GM18861 (cell line): ENCODE results near the gene SH2D5.
"Not testable (repeated sequence)": the region's sequence is repeated elsewhere in the genome, so short reads cannot be mapped to it uniquely, and the experiment has no call there.

Experiments
- ATAC-seq: cut with Tn5 transposase; IDR thresholded peaks from one replicate; pipeline ENCODE4 v1.9.1; 2021; ENCODE audit not compliant: unreplicated experiment

The SH2D5 gene

DNA sequence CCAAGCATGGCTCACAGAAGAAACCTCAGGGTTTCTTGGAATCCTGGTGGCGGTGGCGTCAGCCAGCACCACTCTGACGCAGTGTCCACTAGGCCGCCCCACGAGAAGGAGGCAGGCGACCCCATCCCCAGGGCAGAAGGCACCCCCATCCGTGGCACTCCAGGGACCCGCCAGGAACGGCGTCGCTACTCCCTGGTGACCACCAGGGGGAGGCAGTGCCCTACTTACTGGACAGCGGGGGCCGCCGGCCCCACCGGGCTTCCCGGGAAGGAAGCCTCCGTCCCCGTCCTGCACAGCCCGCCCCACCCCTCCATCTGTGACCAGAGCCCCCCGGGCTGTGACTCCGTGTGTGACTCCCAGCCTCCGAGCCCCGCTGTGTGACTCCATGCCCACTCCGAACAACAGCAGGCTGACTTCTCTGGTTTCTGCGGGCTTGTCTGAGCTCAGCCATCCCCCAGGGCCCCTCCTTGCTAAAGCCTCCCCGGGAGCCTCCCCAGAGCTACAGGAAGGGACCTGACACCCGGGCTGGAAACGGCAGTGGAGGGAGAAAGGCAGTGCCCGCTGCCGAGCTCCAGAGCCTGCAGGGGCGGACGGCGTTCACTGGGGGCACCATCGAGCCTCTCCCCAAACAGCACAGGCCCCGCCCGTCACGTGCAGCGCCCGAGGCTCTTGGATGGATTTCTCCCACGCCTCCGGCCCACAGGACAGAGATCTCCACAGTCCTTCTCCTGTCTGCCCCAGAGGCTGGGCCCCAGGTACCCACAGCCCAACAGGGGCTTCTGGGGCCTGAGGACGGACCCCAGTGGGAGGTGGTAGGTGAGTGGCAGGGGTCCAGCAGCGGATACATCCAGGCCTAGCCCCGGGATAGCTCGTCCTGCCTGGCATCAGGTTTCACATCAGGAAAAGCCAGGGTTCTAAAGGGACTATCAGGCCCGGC, 35.8 kb downstream of the SH2D5 start:
- no peak for ATAC-seq

DNA sequence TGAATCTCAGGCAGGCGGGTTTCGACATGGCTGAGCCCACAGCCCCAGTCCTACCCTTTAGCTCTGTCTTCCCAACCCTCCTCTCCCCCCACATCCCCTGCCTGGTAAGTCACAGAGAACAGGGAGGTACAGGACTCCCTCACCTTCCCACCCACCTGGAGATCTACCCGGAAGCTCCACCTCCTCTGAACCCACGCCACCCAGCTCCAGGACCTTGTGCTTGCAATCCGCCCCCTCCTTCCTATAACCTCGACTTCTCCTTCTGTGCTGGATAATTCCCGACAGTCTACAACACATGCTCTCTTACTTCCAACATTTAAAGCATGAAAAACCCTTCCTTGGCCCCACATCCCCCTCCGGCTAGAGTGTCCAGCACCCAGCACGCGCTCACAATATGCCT, 37.0 kb downstream of the SH2D5 start:
- no peak for ATAC-seq

DNA sequence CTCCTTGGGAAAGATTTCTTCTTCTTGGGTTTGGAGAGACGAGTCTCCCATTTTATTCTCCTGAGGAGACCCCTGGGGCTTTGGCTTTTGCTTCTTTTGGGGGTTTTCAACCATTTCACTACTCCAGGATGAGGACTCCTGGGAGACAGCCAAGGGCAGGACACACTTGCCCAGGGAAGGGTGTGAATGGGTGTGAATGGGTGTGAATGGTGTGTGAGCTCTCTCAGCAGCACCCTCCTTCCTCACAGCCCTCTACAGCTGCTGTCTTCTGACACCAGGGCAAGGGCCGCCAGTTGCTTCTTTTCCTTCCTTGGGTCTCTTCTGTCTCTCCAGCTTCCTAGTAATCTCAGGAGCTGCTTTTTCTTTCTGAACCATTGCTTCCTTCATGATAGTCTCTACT, 38.9 kb downstream of the SH2D5 start:
- ATAC-seq, result no peak

DNA sequence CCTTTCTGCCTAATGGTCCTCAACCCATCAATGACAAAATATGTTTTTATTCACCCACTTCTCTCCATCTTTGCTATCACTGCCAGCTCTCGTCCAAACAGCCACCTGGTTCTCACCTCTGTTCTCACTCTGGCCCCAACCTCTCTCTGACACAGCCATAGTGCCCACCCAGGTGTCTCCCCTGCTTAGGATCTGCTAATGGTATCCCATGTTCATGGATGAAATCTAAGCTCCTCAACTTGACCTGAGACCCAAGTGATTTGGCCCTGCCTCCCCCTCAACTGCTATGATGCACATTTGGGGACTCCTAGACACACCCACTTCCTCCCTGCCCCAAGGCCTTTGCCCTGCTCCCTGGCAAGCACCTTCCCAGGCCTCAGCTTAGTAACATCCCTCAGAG, 40.6 kb downstream of the SH2D5 start:
- no peak for ATAC-seq

DNA sequence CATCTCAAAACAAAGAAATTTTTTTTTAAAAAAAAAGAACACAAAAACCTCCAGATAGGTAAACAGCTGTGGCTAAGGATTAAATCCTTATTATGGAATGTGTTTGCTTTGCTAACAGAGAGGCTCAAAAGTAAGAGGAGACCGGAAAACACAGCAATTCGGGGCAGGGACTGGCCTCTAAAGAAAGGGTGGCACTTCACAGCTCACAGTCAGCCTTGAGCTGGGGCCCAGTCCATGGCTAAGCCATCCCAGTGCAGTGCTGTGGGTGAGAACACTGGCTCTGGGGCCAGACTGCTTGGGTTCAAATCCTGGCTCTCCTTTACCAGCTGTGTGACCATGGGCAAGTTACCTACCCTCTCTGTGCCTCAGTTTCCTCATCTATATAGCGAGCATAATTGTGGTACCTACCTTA, 42.9 kb downstream of the SH2D5 start:
- ATAC-seq, result no peak

DNA sequence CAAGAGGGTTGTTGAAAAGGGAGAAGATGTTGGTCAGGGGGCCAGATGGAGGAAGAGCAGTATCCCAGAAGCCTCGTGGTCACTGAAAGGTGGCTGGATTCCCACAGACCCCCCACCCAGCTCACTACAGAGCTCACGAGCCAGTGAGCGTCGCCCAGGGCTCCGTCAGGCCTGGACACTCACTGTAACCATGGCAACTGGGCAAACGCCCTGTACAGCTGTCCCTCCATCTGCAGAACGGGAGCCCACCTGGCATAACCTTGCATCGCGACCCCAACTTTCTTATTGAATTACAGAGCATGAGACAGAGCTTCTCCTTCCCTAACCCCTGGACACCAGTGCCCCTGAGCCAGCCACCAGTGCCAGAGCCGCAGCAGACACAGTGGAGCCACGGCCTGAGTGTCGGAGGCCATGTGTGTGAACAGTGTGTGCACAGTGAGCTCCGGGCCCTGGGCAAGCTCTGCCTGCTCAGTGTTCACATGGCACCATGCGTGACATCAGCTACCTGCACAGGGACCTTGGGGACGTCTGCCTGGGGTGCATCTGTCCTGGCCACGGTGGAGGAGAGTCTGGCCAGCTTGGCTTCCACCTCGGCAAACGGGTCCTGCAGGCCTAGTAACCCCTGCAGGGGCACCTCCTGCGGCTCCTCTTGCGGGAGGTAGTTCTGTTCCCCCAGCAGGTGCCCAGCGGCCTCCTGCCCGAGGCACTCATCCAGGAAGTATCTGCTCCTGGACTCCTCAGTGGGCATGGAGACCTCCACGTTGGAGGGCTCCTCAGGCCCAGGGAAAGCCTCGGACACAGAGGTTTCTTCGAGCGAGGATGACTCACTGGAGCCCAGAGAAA, 45.4 kb downstream of the SH2D5 start:
- ATAC-seq, result no peak

DNA sequence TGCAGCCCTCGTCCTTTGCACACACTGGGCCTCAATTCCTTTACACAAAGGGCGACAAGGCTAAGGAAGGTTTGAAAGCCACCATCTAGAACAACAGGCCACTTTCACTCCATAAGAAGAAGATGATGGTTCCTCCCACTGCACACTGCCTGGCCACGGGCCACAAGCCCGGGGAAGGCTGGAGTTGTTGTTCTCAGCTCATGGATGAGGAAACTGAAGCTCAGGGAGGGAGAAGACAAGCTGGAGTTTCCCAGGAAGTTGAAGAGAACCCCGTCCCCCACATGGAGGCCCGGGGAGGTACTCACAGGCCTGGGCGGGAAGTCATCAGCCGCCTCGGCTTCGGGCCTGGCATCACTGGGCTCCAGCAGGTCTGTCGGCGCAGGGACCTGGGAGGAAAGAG, 46.8 kb downstream of the SH2D5 start:
- no peak for ATAC-seq

DNA sequence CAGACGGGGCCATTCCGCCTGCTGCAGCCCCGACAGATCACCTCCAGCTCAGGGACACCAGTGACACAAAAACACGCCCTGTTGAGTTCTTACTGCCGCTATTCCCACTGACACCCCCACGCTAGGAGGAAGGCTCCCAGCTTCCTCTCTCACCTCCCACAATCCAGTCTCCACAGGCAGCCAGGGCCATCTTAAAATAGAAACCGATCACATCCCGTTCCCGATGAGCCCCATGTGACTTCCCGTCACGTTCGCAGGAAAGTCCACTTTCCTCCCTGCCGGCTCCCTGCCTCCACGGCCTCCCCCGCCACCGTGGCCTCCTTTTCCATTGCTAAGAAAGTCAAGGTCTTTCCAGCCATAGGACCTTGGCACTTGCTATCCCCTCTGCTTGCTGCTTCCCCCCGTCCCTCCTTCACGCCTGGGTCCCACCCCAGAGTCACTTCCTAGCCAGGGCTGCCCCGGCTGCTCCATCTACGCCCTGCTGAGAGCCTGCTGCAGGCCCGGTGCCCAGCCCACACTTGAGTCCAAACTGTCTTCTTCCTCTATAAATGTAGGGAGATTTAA, 47.3 kb downstream of the SH2D5 start:
- no peak for ATAC-seq

DNA sequence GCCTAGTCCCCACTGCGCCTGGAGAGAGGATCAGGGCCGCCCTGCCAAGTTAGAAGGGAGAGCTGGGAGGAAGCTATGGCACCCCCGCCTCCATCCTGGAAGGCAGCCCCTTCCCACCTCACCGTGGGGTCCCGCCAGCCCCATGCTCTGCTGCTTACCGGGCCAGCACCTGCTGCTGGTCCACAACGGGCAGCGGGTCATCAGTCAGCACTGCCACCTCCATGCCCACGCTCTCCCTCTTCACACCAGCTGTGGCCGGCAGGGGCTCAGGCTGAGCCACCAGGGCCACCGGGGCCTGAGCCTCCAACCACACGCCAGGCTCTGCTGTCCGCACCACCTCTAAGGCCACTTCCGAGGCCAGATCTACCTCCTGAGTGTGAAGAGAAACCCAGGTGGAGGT, 47.9 kb downstream of the SH2D5 start:
- no peak for ATAC-seq

DNA sequence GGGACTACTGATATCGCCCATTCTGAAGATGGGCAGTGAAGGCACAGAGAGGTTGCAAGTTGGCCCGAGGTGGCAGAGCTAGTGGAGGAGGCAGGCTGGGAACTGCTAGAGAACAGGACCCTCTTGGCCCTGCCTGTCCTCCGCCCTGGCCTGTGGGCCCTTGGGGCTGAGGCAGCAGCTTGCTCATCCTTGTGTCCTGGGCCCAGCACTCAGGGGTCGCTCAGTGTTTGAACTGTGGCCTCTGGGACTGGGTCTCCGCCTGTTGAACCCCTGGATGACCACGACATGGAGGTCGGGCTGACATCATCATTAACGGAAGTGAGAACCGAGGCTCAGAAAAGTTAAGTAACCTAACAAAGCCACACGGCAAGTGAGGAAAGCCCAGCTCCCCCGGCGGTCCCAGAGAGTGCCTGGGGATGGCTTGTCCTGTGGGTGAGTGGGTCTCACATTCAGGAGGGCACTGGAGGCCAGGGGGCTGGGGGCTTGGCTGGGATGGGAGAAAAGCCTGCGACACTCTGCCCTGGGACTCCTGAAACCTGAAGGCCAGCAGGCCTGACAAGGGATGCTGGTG, 48.4 kb downstream of the SH2D5 start:
- ATAC-seq, result no peak

DNA sequence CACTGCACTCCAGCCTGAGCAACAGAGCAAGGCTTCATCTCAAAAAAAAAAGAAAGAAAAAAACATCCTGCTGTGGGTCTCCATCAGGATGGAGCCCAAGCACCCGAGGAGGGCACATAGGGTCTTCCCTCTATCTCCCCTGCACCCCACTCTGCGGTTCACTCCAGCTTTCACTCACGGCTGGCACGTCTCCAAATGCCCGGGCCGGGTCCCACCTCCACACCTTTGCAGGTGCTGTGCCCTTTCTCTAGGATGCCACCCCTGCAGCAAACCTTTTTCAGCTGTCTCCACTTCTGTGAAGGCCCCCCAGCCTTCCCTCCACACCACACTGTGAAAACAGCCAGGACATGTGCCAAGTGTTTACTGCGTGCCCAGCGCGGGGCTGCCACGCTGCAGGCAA, 48.9 kb downstream of the SH2D5 start:
- no peak for ATAC-seq

DNA sequence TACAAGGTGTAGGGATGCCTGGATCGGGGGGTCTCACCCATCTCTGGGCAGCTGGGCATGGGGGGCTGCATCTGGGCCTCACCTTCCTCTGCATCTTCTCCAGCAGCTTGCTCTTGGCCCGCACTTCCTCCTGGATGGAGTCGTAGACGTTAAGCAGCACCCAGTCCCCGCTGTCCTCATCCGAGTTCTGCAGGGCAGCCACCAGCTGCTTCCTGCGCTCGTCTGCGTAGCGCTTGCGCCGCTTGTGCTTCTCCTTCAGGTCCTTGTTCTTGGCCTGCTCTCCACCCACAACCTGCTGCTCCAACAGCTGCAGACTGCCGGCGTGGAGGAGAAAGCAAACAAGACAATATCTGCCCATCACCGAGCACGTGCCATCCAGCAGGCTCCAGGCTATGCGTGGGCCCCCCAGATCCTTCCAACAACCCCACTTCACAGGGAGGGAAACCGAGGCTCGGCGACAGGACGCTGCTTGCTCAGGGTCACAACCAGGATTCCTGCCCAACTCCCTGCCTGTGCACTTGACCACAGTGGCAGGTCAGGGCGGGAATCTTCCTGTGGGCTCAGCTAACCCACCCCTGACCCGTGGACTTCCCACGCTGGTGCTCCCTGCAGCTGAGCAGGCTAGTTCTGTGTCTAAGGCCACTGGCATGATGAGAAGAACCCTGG, 49.8 kb downstream of the SH2D5 start:
- no peak for ATAC-seq

DNA sequence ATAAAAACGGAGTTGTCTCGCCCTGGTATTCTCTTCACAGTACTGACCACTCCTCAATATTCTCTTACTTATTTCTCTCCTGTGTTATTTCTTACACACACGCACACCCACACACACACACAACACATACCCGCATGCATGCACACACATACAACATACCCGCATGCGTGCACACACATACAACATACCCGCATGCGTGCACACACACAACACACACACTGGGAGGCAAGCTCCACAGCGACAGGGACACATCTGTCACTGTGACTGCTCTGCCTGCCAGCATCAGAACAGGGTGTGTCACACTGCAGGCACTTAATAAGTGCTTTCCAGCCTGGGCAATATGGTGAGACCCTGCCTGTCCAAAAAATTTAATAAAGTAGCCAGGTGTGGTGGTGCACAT, 50.5 kb downstream of the SH2D5 start:
- no peak for ATAC-seq

DNA sequence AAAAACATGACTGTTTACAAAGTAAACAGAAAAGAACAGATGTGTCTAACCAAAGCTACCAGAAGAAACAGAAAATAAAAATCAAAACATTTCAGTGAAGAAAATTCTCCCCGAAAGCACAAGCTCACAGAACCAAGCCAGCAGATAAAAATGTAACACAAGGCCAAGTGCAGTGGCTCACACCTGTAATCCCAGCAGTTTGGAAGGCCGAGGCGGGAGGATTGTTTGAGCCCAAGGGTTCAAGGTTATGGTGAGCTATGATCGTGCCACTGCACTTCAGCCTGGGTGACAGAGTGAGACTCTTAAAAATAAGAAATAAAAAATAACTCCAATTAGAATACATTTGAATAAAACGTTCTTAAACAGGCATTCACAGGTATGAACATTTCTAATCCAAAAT, 52.2 kb downstream of the SH2D5 start:
- ATAC-seq, result no peak

DNA sequence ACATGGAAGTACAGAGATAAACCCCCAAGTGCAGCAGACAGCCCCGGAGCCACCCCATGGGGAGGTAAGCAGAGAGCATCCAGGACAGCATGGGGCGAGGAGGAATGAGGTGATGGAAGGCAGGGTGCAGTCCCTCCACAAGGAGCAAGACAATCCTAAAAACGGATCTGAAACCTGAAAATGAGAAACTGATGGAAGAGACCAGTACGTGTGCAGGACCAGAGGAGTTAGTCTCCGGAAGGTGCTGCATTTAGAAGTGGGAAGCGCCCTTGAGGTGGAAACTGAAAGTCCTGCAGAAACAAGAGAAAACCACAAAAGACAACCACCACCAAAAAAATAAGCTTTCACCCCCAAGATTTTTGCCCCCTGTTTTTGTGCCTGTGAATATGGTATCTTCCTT, 53.9 kb downstream of the SH2D5 start:
- no peak for ATAC-seq

DNA sequence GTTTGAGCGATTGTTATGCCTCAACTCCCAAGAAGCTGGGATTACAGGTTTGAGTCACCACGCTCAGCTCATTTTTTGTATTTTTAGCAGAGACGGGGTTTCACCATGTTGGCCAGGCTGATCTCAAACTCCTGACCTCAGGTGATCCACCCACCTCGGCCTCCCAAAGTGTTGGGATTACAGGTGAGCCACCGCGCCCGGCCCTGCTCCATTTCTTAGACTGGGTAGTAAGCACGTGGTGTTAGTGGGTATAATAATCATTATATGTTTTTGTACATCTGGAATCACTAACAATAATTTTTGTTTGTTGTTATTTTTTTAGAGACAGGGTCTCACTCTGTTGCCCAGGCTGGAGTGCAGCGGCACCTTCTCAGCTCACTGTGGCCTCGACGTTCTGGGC, 58.9 kb downstream of the SH2D5 start:
- ATAC-seq, result not testable (repeated sequence)

DNA sequence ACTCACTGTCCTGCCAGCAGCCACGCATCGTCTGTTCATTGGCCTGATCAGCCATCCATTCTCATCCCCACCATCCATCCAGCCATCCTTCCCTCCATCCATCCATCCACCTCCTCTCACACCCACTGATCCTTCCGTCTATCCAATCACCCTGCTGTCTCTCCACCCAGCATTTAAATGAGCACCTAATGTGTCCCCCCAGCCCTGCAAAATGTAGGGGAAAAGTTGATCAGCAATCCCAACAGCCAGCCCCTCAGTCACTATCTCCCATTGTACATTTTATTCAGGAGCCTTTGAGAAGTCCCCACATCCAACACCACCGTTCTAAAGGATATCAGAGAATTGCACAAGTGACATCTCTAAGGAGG, 60.3 kb downstream of the SH2D5 start:
- no peak for ATAC-seq

DNA sequence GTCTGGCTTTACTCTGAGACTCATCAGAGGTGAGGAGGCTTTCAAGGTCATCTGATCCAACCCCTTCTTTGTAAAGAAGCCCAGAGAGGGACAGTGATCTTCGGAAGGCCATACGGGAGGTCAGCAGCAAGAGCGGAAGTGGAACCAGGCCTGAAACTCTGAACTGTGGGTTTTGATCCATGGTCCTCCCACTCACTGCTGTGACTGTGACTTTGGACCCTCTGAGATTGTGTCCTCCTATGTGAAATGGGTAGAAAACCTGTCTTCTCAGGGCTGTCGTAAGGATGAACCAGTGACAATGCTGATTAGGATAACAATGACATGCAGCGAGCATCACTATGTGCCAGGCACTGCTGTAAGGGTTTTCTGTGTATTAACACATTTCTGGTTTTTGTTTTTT, 61.6 kb downstream of the SH2D5 start:
- no peak for ATAC-seq
